ENCODE measurements around the gene CENPH.
"Not testable (repeated sequence)": the region's sequence is repeated elsewhere in the genome, so short reads cannot be mapped to it uniquely, and the experiment has no call there.

Gene CENPH

DNA sequence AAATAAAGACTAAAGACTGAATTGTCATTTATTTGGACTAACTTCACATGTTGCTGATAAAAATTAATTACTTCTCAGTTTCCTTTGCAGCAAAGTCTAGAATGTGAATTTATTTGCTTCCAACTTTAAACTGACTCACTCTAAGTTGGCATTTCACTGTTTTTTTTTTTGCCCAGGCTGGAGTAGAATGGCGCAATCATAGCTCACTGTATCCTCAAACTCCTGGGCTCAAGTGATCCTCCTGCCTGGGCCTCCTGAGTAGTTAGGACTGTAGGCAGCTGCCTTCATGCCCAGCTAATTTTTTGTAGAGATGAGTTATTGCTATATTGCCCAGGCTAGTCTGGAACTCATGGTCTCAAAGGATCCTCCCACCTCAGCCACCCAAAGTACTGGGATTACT is 18.9 kb upstream of the CENPH start:
- no peak for DNase-seq (ENCODE audit: low read depth, low spot score)
- no peak overlapping the region for H3K4me3 ChIP-seq (ENCODE audit: low read depth, low read length)
- in situ Hi-C loops (cut with HindIII; ENCODE audit: low sequenced_read_pairs), result no loop called here
- TF ChIP-seq, protein P1, sequence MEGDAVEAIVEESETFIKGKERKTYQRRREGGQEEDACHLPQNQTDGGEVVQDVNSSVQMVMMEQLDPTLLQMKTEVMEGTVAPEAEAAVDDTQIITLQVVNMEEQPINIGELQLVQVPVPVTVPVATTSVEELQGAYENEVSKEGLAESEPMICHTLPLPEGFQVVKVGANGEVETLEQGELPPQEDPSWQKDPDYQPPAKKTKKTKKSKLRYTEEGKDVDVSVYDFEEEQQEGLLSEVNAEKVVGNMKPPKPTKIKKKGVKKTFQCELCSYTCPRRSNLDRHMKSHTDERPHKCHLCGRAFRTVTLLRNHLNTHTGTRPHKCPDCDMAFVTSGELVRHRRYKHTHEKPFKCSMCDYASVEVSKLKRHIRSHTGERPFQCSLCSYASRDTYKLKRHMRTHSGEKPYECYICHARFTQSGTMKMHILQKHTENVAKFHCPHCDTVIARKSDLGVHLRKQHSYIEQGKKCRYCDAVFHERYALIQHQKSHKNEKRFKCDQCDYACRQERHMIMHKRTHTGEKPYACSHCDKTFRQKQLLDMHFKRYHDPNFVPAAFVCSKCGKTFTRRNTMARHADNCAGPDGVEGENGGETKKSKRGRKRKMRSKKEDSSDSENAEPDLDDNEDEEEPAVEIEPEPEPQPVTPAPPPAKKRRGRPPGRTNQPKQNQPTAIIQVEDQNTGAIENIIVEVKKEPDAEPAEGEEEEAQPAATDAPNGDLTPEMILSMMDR (IDR thresholded peaks at IDR 0.05; ENCODE audit: low read depth, low read length), result no peak

DNA sequence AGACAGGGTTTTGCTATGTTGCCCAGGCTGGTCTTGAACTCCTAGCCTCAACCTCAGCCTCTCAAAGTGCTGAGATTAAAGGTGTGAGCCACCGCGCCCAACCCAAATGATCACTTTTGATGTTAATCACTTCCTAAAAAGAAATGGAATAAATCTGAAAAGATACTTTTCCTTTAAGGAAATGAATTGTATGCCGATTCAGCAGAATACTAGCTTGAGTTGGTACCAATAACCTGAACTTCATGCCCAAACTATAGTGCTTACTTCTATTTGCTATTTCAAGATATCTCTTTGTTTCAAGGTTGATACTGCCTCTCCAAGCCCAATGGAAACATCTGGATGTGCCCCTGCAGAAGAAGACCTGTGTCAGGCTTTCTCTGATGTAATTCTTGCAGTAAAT is 18.4 kb upstream of the CENPH start:
- no peak for DNase-seq (ENCODE audit: low read depth, low spot score)
- no peak overlapping the region for H3K4me3 ChIP-seq (ENCODE audit: low read depth, low read length)
- TF ChIP-seq, protein P1 (IDR thresholded peaks at IDR 0.05; ENCODE audit: low read depth, low read length), result no peak
- in situ Hi-C loops (cut with HindIII; ENCODE audit: low sequenced_read_pairs), result no loop called here

DNA sequence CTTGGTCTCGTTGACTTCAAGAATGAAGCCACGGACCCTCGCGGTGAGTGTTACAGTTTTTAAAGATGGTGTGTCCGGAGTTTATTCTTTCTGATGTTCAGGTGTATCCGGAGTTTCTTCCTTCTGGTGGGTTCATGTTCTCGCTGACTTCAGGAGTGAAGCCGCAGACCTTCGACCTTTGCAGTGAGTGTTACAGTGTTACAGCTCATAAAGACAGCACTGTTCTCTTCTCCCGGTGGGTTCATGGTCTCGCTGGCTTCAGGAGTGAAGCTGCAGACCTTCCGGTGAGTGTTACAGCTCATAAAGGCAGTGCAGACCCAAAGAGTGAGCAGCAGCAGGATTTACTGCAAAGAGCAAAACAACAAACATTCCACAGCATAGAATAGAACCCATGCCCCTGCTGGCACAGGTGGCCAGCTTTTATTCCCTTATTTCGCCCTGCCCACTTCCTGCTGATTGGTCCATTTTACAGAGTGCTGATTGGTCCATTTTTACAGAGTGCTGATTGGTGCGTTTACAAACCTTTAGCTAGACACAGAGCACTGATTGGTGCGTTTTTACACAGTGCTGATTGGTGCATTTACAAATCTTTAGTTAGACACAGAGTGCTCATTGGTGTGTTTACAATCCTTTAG is 7.6 kb upstream of the CENPH start:
- in situ Hi-C loops (cut with HindIII; ENCODE audit: low sequenced_read_pairs); H3K4me3 ChIP-seq (ENCODE audit: low read depth, low read length); DNase-seq (ENCODE audit: low read depth, low spot score): not testable (repeated sequence)

DNA sequence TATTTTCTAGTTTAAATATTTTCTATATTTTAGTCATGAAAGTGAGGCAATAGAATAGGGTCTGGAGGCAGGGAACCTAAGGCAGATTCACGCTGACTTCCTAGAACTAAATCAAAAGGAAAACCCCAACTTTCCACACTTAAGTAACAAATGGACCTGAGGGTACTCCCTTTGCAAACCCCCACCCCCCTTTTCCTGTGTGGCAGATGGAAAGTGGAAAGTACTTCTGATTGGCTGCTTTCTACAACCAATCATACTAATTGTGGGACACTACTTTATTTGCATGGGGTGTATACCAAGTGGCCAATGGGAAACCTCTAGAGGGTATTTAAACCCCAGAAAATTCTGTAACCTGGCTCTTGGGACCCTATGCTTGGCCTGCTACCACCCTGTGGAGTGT is 4.8 kb upstream of the CENPH start:
- H3K4me3 ChIP-seq (ENCODE audit: low read depth, low read length), result no peak overlapping the region
- in situ Hi-C loops (cut with HindIII; ENCODE audit: low sequenced_read_pairs), result no loop called here
- TF ChIP-seq, protein P1 (IDR thresholded peaks at IDR 0.05; ENCODE audit: low read depth, low read length), result no peak
- DNase-seq (ENCODE audit: low read depth, low spot score), result no peak

DNA sequence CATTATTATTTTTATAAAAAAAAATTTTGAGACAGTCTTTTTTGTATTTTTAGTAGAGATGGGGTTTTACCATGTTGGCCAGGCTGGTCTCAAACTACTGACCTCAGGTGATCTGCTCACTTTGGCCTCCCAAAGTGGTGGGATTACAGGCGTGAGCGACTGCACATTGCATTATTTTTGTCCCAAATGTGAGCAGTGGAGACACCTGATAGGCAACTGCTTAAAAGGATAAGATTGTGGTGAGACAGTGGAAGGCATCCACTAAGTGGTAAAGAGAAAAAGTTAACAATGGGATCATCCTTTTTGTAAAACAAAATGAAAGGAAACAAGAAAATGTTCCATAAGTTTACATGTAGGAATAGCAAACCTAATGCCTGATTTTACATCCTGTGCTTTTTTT is 2.0 kb upstream of the CENPH start:
- H3K4me3 ChIP-seq (ENCODE audit: low read depth, low read length), result no peak overlapping the region
- in situ Hi-C loops (cut with HindIII; ENCODE audit: low sequenced_read_pairs), result no loop called here
- TF ChIP-seq, protein P1 (IDR thresholded peaks at IDR 0.05; ENCODE audit: low read depth, low read length), result no peak
- DNase-seq (ENCODE audit: low read depth, low spot score), result no peak

DNA sequence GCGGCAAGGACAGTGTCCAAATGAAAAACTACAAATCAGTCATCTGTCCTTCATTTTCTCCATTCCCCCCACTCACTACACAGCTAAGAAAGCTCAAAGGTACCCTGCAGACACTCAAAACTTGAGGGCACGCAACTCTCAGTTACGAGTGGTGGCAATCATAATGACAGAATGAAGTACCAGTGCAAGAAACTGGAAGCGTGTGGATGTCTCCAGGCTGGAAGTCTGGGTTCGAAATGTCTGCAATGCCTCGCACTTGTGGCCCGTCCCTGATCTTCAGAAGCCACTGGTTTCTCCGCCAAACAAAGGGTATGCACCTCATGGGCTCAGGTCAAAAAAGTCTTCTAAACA is 597 bp upstream of the CENPH start:
- TF ChIP-seq, protein P1 (IDR thresholded peaks at IDR 0.05; ENCODE audit: low read depth, low read length), result no peak
- in situ Hi-C loops (cut with HindIII; ENCODE audit: low sequenced_read_pairs), result no loop called here
- peak; percentile 16 for DNase-seq (ENCODE audit: low read depth, low spot score)

DNA sequence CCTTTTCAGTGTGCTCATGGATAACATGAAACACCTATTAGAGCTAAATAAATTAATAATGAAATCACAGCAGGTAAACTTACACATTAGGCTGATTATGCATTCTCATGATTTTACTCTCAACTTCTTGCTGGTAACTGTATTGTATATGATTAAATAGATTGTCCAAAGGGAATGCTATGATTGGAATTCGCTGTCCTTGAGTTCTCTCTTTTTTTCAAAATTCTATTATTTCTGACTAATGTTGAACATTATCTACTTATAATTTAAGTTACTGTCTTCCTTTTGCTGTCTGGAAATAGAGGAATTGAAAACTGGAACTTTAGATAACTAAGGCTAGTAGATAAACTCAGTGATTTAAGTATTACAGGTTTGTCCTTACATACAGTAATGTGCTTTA is 13.1 kb downstream of the CENPH start:
- no peak overlapping the region for H3K4me3 ChIP-seq (ENCODE audit: low read depth, low read length)
- TF ChIP-seq, protein P1 (IDR thresholded peaks at IDR 0.05; ENCODE audit: low read depth, low read length), result no peak
- in situ Hi-C loops (cut with HindIII; ENCODE audit: low sequenced_read_pairs), result no loop called here
- no peak for DNase-seq (ENCODE audit: low read depth, low spot score)

More for the DNA sequence above, 597 bp upstream of the CENPH start:
- peak overlapping the region; percentile 74 for H3K4me3 ChIP-seq (ENCODE audit: low read depth, low read length)
